Measurements from ENCODE around the gene MEF2C. TPM values are rescaled to one million over a fixed set of nuclear protein-coding genes. Genes with fewer than 3 reads are reported as not detected.

MEF2C gene
- total RNA-seq, 1 donor from 2014 or later = 51.4 TPM

DNA sequence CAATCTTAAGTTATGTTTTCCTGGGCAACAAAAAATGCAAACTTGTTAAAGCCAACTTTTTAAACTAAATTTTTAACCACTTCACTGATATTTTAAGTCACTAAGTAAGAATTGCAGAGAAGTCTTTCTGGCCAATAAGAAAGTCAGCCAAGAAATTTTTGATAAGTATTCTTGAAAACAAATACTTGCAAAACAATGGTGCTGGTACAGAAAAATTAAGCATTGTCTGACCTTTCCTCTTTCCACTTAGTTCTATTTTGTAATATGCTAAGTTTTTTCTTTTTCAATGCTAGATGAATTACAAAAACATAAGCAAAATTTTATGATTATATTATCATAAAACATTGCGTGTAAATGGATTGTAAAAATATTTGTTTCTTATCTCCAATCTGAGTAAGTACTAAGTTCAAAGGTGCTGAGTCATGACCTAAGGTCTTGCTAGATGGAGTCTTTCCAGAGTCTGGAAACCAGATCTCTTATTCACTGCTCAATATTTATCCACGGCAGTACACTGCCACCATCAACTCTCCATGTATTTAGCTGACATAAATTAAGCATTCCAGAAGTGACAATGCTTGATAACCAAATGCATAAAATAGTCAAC lies 139.7 kb downstream of the MEF2C start:
- peak; percentile 28 for ATAC-seq
- TF ChIP-seq, protein P1, sequence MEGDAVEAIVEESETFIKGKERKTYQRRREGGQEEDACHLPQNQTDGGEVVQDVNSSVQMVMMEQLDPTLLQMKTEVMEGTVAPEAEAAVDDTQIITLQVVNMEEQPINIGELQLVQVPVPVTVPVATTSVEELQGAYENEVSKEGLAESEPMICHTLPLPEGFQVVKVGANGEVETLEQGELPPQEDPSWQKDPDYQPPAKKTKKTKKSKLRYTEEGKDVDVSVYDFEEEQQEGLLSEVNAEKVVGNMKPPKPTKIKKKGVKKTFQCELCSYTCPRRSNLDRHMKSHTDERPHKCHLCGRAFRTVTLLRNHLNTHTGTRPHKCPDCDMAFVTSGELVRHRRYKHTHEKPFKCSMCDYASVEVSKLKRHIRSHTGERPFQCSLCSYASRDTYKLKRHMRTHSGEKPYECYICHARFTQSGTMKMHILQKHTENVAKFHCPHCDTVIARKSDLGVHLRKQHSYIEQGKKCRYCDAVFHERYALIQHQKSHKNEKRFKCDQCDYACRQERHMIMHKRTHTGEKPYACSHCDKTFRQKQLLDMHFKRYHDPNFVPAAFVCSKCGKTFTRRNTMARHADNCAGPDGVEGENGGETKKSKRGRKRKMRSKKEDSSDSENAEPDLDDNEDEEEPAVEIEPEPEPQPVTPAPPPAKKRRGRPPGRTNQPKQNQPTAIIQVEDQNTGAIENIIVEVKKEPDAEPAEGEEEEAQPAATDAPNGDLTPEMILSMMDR (IDR thresholded peaks at IDR 0.05) = no peak
- H3K27ac ChIP-seq = no peak overlapping the region
- H3K9me3 ChIP-seq = no peaks in the 10 kb centered on the region
- H3K4me1 ChIP-seq = no peaks in the 10 kb centered on the region
- DNase-seq = no peak
- H3K27me3 ChIP-seq = no peaks in the 10 kb centered on the region
- H3K4me3 ChIP-seq = no peak overlapping the region
- peaks cover 11% of the 10 kb centered on the region for H3K36me3 ChIP-seq
- intact Hi-C loops (cut with DNase I) = no loop called here

DNA sequence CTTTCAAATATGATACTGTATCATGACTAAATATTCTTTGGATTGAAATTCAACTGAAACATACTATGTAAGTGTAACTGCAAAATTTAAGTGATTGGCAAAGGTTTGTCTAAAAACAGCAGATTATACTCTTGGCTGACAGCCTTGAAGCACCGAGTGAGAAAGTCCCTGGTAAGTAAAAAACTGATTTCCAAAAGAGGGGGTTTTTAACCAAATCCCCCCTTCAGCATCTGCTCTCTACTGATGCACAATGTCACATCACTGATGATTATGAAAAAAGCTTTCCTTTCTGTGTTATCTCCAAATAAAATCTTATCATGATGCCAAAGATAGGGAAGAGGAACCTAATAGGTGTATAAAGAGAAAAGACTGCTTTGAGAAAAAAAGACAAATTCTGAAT lies 141.0 kb downstream of the MEF2C start:
- peaks cover 5% of the 10 kb centered on the region for H3K36me3 ChIP-seq
- intact Hi-C loops (cut with DNase I) = no loop called here
- no peak overlapping the region for H3K4me3 ChIP-seq
- TF ChIP-seq, protein P1 (IDR thresholded peaks at IDR 0.05) = no peak
- no peaks in the 10 kb centered on the region for H3K4me1 ChIP-seq
- no peak for DNase-seq
- H3K27ac ChIP-seq = no peak overlapping the region
- no peak for ATAC-seq
- no peaks in the 10 kb centered on the region for H3K27me3 ChIP-seq
- H3K9me3 ChIP-seq = no peaks in the 10 kb centered on the region

DNA sequence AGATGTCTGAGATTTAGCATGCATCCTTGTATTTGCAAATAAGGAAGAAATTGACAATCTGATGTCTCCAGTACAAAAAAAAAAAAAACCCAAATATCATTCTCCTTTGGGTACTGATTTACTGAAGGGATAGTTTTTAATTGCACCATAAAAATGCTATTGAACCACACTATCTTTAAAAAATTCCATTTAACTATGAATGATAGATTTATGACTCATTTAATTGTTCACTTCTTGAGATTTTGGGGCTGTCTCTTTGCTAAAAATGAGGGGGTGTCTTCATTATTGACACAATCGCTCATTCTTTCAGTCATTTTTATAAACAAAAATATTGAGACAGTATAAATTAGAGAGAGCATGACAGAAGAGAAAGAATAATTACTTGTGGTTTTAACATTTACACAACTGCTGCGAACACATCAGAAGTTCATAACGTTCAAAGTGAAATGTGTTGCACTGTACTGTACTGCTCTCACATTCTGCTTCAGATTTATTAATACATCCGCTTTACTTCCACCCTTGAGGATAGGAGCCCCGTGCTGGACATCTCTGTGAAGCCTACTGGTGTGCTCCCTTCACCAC lies 142.3 kb downstream of the MEF2C start:
- no peak overlapping the region for H3K27ac ChIP-seq
- peaks cover 2% of the 10 kb centered on the region for H3K36me3 ChIP-seq
- DNase-seq = no peak
- TF ChIP-seq, protein P1 (IDR thresholded peaks at IDR 0.05) = no peak
- H3K4me3 ChIP-seq = no peak overlapping the region
- no peaks in the 10 kb centered on the region for H3K27me3 ChIP-seq
- ATAC-seq = no peak
- no peaks in the 10 kb centered on the region for H3K4me1 ChIP-seq
- intact Hi-C loops (cut with DNase I) = no loop called here
- H3K9me3 ChIP-seq = no peaks in the 10 kb centered on the region

DNA sequence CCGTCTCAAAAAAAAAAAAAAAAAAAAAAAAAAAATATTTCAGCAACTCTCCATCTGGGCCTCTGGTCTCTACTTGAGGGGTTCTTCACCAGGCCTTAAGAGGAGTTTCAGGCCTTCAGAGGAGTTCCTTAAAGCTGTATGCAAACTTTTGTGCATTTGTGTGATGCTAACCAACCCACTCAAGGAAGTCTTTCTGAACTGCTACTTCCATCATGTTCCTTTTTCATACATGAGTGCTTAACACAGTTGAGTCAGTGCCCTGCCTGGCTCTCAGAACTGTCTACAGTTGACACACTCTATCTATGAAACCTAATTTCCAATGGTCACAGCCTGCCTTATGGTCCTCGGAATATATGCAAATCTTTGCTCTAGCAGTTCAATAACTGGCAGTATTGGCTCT lies 146.5 kb downstream of the MEF2C start:
- Histone ChIP-seq H3K4me1 (peaks cover 4% of the 10 kb centered on the region), H3K4me3 (no peak overlapping the region), H3K36me3 (no peaks in the 10 kb centered on the region), H3K27ac (no peak overlapping the region), H3K9me3 (no peaks in the 10 kb centered on the region), H3K27me3 (no peaks in the 10 kb centered on the region)
- no peak for ATAC-seq
- TF ChIP-seq, protein P1 (IDR thresholded peaks at IDR 0.05) = no peak
- intact Hi-C loops (cut with DNase I) = no loop called here
- DNase-seq = no peak

DNA sequence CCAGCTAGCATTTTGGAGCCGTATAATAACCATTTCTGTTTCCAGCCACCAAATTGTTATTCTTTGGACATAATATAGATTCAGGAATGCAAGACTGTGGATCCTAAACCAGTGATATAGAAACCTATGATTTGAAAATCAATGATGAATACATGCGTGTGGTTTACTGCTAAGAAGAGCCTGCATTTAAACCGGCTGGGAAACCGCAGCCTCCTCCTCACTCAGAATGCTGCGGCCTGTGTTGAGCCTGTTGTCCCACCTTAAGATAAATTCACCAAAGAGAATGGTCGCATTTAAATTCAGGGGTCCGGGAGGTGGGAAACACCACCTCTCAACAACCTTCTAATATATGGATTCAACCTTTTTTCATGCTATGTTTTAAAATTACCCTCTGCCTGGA lies 148.0 kb downstream of the MEF2C start:
- DNase-seq (no peak), ATAC-seq (no peak)
- no peak overlapping the region for H3K27ac ChIP-seq
- no peaks in the 10 kb centered on the region for H3K27me3 ChIP-seq
- H3K9me3 ChIP-seq = no peaks in the 10 kb centered on the region
- peaks cover 4% of the 10 kb centered on the region for H3K4me1 ChIP-seq
- intact Hi-C loops (cut with DNase I) = no loop called here
- no peak overlapping the region for H3K4me3 ChIP-seq
- TF ChIP-seq, protein P1 (IDR thresholded peaks at IDR 0.05) = no peak
- H3K36me3 ChIP-seq = no peaks in the 10 kb centered on the region

All from upper lobe of right lung (tissue), 1 donor.